Spleen (tissue), 11 donors: ENCODE data around the gene TM9SF3. TPM values are rescaled to one million over a fixed set of nuclear protein-coding genes. Genes with fewer than 3 reads are reported as not detected.

Experiments
- DNase-seq: peaks from one replicate; pipeline ENCODE4 v3.0.0-alpha.2; 2020
- H3K27ac ChIP-seq, 8 donors: fragments of 200-600 bp; sonication (generic) in 7 of 8; 1 replicate in 4 of 8; 2 replicates in 4 of 8; pipeline versions ENCODE4 v1.5.0 to v1.8.0; 2016 to 2021; ENCODE audit warnings: inconsistent platforms in 4 of 8, mild to moderate bottlenecking in 4 of 8, moderate library complexity in 1 of 8
- H3K27me3 ChIP-seq, 7 donors: fragments of 200-600 bp; sonication (generic) in 6 of 7; replicated peaks in 1 of 7; 1 replicate in 4 of 7; 2 replicates in 3 of 7; pipeline versions ENCODE4 v1.5.0 to v1.8.0; 2016 to 2021; ENCODE audit warnings: inconsistent platforms in 3 of 7, mild to moderate bottlenecking in 1 of 7
- H3K36me3 ChIP-seq, 6 donors: fragments of 200-600 bp; sonication (generic) in 5 of 6; 1 replicate in 4 of 6; 2 replicates in 2 of 6; pipeline versions ENCODE4 v1.5.0 to v1.8.0; 2016 to 2021; ENCODE audit warnings: inconsistent platforms in 2 of 6
- H3K4me1 ChIP-seq, 6 donors: fragments of 200-600 bp; sonication (generic) in 5 of 6; 1 replicate in 3 of 6; 2 replicates in 3 of 6; pipeline versions ENCODE4 v1.5.0 to v1.8.0; 2016 to 2021; ENCODE audit warnings: inconsistent platforms in 3 of 6
- H3K4me3 ChIP-seq, 8 donors: fragments of 200-600 bp; sonication (generic) in 7 of 8; 1 replicate in 4 of 8; 2 replicates in 4 of 8; pipeline versions ENCODE4 v1.5.0 to v1.8.0; 2016 to 2021; ENCODE audit warnings: inconsistent platforms in 4 of 8, mild to moderate bottlenecking in 4 of 8, moderate library complexity in 2 of 8
- H3K9me3 ChIP-seq, 8 donors: fragments of 200-600 bp; sonication (generic) in 7 of 8; 1 replicate in 4 of 8; 2 replicates in 4 of 8; pipeline versions ENCODE4 v1.5.0 to v1.8.0; 2016 to 2021; ENCODE audit warnings: inconsistent platforms in 4 of 8
- CTCF ChIP-seq, 11 experiments: fragments of 200-600 bp in 7 of 11; fragments of 450-650 bp in 4 of 11; sonication (generic) in 4 of 11; IDR thresholded peaks in 8 of 11; conservative IDR thresholded peaks in 3 of 11; 1 replicate in 7 of 11; 2 replicates in 4 of 11; pipeline versions ENCODE4 v1.4.0 to v1.8.0; 2016 to 2021; ENCODE audit warnings: antibody characterized with exemption in 11 of 11, inconsistent platforms in 4 of 11, mild to moderate bottlenecking in 1 of 11
- POLR2A ChIP-seq, 3 donors: fragments of 450-650 bp; IDR thresholded peaks; one replicate each; pipeline ENCODE4 v1.5.1; 2017; ENCODE audit warnings: antibody characterized with exemption in 3 of 3, mild to moderate bottlenecking in 1 of 3
- POLR2AphosphoS5 ChIP-seq, 3 donors: sonication (generic); formaldehyde crosslinking; IDR thresholded peaks; one replicate each; pipeline ENCODE4 v1.5.1; 2017; ENCODE audit warnings: antibody characterized with exemption in 3 of 3
- WGBS, 5 donors: extraction: QIAGEN DNeasy Blood & Tissue Kit in 3 of 5; methylation state at CpG; one replicate each; pipeline versions ENCODE4 v1.1.5 to v1.1.7; 2013 to 2018; 5-methylcytosine and 5-hydroxymethylcytosine counted together
- intact Hi-C: fragments of 100-400 bp; cut with DNase I; formaldehyde crosslinking; loops from one replicate; pipeline ENCODE4 v1.15.0; 2023; ENCODE audit warnings: low total_unique reads
- polyA plus RNA-seq, 3 donors: library from polyadenylated mRNA; stranded (reverse); fragments of 200-250 nt; gene quantifications; one replicate each; pipeline ENCODE4 v1.2.1, GENCODE V29; 2013
- total RNA-seq, 7 donors: library from RNA; depleted of rRNA in 3 of 7; stranded (reverse); fragments of >200 nt in 3 of 7; fragmentation: NEBNext Ultra II Directional in 4 of 7; extraction: Animal tissue kit (Norgen Biotek cat#: 25700) in 4 of 7; gene quantifications; one replicate each; pipeline versions ENCODE4 v1.1.0 to v1.2.1, GENCODE V29; 2016 to 2021
- donor health status: healthy with polysubstance abuse.
- donor health status: DM: no; HTN: no; CAD: no; lungs with moderate emphysema.
- donor health status: DM: no; HTN: no; CAD: no.
- donor health status: Bipolar disorder and iron deficiency.
- donor health status: healthy.
- donor health status: DM: no; HTN: no; CAD: no.
- donor health status: DM: yes; HTN: yes; CAD: no.

TM9SF3 gene
- total and polyA plus RNA-seq, 10 donors: 13.2 to 107 (median 76.7) TPM

GRCh38 chr10:96614515-96614914, 27.7 kb upstream of the TM9SF3 start:
- DNase-seq: no peak
- TF ChIP-seq POLR2AphosphoS5 (IDR thresholded peaks at IDR 0.05): no peak
- TF ChIP-seq POLR2A (IDR thresholded peaks at IDR 0.05): no peak
- no peak for TF ChIP-seq CTCF (IDR thresholded peaks at IDR 0.05 in 8 of 11, conservative IDR thresholded peaks at IDR 0.05 in 3 of 11)

GRCh38 chr10:96613576-96613975, 26.8 kb upstream of the TM9SF3 start:
- Histone ChIP-seq H3K9me3 (no peaks in the 10 kb centered on the region), H3K4me1 (peaks cover 0 to 10% (median under 1%) of the 10 kb centered on the region in 6 donors), H3K4me3 (no peak overlapping the region), H3K27me3 (no peaks in the 10 kb centered on the region), H3K27ac (peak overlapping the region in 1 of 8 donors; percentile 21), H3K36me3 (peaks cover 0 to 100% (median 88%) of the 10 kb centered on the region in 6 donors)
- intact Hi-C loops: no loop called here
- TF ChIP-seq POLR2AphosphoS5 (IDR thresholded peaks at IDR 0.05) (no peak), CTCF (IDR thresholded peaks at IDR 0.05 in 8 of 11, conservative IDR thresholded peaks at IDR 0.05 in 3 of 11) (no peak), POLR2A (IDR thresholded peaks at IDR 0.05) (no peak)
- DNase-seq: no peak
- 92 to 98% (median 97%) methylated on average over 3 of the region's 3 CpGs for WGBS, 5 donors

More at GRCh38 chr10:96614515-96614914, 27.7 kb upstream of the TM9SF3 start:
- Histone ChIP-seq H3K27me3 (no peaks in the 10 kb centered on the region), H3K36me3 (peaks cover 0 to 100% (median 86%) of the 10 kb centered on the region in 6 donors), H3K4me1 (peaks cover 0 to 13% (median 2%) of the 10 kb centered on the region in 6 donors), H3K27ac (no peak overlapping the region), H3K4me3 (no peak overlapping the region), H3K9me3 (no peaks in the 10 kb centered on the region)
- 75 to 91% (median 86%) methylated on average over 2 of the region's 2 CpGs for WGBS, 5 donors
- intact Hi-C loops: no loop called here

- peaks cover 0 to 8% (median 0%) of the 10 kb centered on the region in 6 donors for H3K4me1 ChIP-seq
- no peak overlapping the region for H3K27ac ChIP-seq
- H3K4me3 ChIP-seq: no peak overlapping the region
- no peak for TF ChIP-seq POLR2A (IDR thresholded peaks at IDR 0.05)
- TF ChIP-seq POLR2AphosphoS5 (IDR thresholded peaks at IDR 0.05): no peak
- TF ChIP-seq CTCF (IDR thresholded peaks at IDR 0.05 in 8 of 11, conservative IDR thresholded peaks at IDR 0.05 in 3 of 11): no peak
- WGBS, 5 donors: 87 to 92% (median 88%) methylated on average over 8 of the region's 8 CpGs
- intact Hi-C loops: no loop called here
- no peaks in the 10 kb centered on the region for H3K9me3 ChIP-seq
- peaks cover 0 to 100% (median 88%) of the 10 kb centered on the region in 6 donors for H3K36me3 ChIP-seq
- no peaks in the 10 kb centered on the region for H3K27me3 ChIP-seq
- no peak for DNase-seq
These were observed 25.4 kb upstream of the TM9SF3 start for GRCh38 chr10:96612055-96612830.

GRCh38 chr10:96610817-96611216, 24.0 kb upstream of the TM9SF3 start:
- Histone ChIP-seq H3K36me3 (peaks cover 0 to 100% (median 85%) of the 10 kb centered on the region in 6 donors), H3K27ac (peak overlapping the region in 1 of 8 donors; percentile 25), H3K4me1 (peaks cover 0 to 8% (median 0%) of the 10 kb centered on the region in 6 donors), H3K27me3 (no peaks in the 10 kb centered on the region), H3K4me3 (no peak overlapping the region), H3K9me3 (no peaks in the 10 kb centered on the region)
- DNase-seq: no peak
- 59 to 70% (median 63%) methylated on average over 5 to 6 of the region's 6 CpGs for WGBS, 5 donors
- no peak for TF ChIP-seq POLR2AphosphoS5 (IDR thresholded peaks at IDR 0.05)
- TF ChIP-seq CTCF (IDR thresholded peaks at IDR 0.05 in 8 of 11, conservative IDR thresholded peaks at IDR 0.05 in 3 of 11): no peak
- intact Hi-C loops: no loop called here
